OCI-LY1 (cell line): ENCODE results near the gene RNF183.

Source experiments
- H2AFZ ChIP-seq: fragments of 200-600 bp; sonication (generic), shearing (Covaris generic); 2 replicates; pipeline ENCODE4 v1.6.0; 2014; ENCODE audit warnings: antibody characterized with exemption, mild to moderate bottlenecking, low read length
- H3F3A ChIP-seq: fragments of 200-600 bp; sonication (generic), shearing (Covaris generic); 2 replicates; pipeline ENCODE4 v1.6.0; 2014; ENCODE audit warnings: mild to moderate bottlenecking, antibody characterized with exemption, low read length, moderate library complexity; ENCODE audit not compliant: insufficient read depth
- H3K27ac ChIP-seq: fragments of 200-600 bp; sonication (generic); 2 replicates; pipeline ENCODE4 v1.5.1; 2014; ENCODE audit warnings: low read length, mixed run types, mild to moderate bottlenecking, low read depth; ENCODE audit not compliant: poor library complexity, severe bottlenecking
- H3K27me3 ChIP-seq: fragments of 200-600 bp; sonication (generic); 2 replicates; pipeline ENCODE4 v1.6.0; 2014; ENCODE audit warnings: antibody characterized with exemption, mild to moderate bottlenecking, low read length, moderate library complexity; ENCODE audit not compliant: insufficient read depth
- H3K36me3 ChIP-seq: fragments of 200-600 bp; sonication (generic); 2 replicates; pipeline ENCODE4 v1.6.1; 2014; ENCODE audit warnings: mild to moderate bottlenecking, antibody characterized with exemption, low read length, moderate library complexity, mixed read lengths; ENCODE audit not compliant: insufficient read depth
- H3K4me1 ChIP-seq: fragments of 200-600 bp; sonication (generic); 2 replicates; pipeline ENCODE4 v1.5.1; 2014; ENCODE audit warnings: mild to moderate bottlenecking, low read length, moderate library complexity; ENCODE audit not compliant: insufficient read depth, severe bottlenecking
- H3K4me2 ChIP-seq: fragments of 200-600 bp; sonication (generic), shearing (Covaris generic); 2 replicates; pipeline ENCODE4 v1.6.1; 2014; ENCODE audit warnings: low read length
- H3K4me3 ChIP-seq: fragments of 200-600 bp; sonication (generic); 2 replicates; pipeline ENCODE4 v1.5.1; 2014; ENCODE audit warnings: low read length, low read depth, mild to moderate bottlenecking, mixed read lengths; ENCODE audit not compliant: poor library complexity, severe bottlenecking
- H3K79me2 ChIP-seq: fragments of 200-600 bp; shearing (Covaris generic); 2 replicates; pipeline ENCODE4 v1.6.1; 2016; ENCODE audit warnings: mixed run types, low read length, mixed read lengths; ENCODE audit not compliant: insufficient read depth
- H3K9ac ChIP-seq: fragments of 200-600 bp; sonication (generic), shearing (Covaris generic); 2 replicates; pipeline ENCODE4 v1.6.1; 2014; ENCODE audit warnings: mild to moderate bottlenecking, low read length, mixed read lengths
- H3K9me2 ChIP-seq: fragments of 200-600 bp; sonication (generic), shearing (Covaris generic); 2 replicates; pipeline ENCODE4 v1.6.1; 2014; ENCODE audit warnings: low read depth, mild to moderate bottlenecking, low read length, mixed read lengths
- H3K9me3 ChIP-seq: fragments of 200-600 bp; shearing (Covaris generic); 2 replicates; pipeline ENCODE4 v1.6.1; 2014; ENCODE audit warnings: low read length, mixed read lengths
- H4K20me1 ChIP-seq: fragments of 200-600 bp; sonication (generic), shearing (Covaris generic); 2 replicates; pipeline ENCODE4 v1.6.0; 2016; ENCODE audit warnings: mild to moderate bottlenecking, low read length; ENCODE audit not compliant: insufficient read depth
- EZH2 ChIP-seq: fragments of 200-600 bp; sonication (generic), shearing (Covaris generic); IDR thresholded peaks from 2 replicates; pipeline ENCODE4 v1.8.0; 2017; ENCODE audit warnings: borderline replicate concordance, mixed run types, mild to moderate bottlenecking, antibody characterized with exemption, low read length, moderate library complexity, mixed read lengths
- TF ChIP-seq, protein P1 (sequence below): fragments of 200-600 bp; sonication (generic), shearing (Covaris generic); IDR thresholded peaks from 2 replicates; pipeline ENCODE4 v1.5.1; 2017; ENCODE audit warnings: mild to moderate bottlenecking, antibody characterized with exemption, low read length, moderate library complexity, mixed read lengths

Gene RNF183

DNA sequence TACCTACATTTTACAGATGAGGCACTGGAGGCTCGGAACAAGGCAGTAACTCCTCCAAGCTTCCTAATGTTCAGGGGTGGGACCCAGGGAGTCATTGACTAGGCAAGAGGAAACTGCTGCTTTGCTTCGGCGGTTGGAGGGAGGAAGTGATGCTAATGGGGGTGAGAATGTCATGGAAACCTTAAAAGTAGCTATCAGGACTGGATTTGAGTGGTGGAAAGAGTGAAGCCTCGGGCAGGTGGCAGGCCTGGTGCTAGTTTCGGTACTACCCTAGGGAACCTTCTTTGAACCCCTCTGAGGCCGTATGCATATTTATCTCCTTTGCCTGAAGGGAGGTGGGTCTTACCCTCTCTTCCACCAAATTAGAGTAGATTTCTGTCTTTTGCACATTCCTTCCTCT is 47.8 kb upstream of the RNF183 start:
- no peaks in the 10 kb centered on the region for H3K79me2 ChIP-seq
- H3K9ac ChIP-seq, result peak overlapping the region; percentile 66; the same call in 1 of the 2 replicates
- no peak overlapping the region for H2AFZ ChIP-seq

DNA sequence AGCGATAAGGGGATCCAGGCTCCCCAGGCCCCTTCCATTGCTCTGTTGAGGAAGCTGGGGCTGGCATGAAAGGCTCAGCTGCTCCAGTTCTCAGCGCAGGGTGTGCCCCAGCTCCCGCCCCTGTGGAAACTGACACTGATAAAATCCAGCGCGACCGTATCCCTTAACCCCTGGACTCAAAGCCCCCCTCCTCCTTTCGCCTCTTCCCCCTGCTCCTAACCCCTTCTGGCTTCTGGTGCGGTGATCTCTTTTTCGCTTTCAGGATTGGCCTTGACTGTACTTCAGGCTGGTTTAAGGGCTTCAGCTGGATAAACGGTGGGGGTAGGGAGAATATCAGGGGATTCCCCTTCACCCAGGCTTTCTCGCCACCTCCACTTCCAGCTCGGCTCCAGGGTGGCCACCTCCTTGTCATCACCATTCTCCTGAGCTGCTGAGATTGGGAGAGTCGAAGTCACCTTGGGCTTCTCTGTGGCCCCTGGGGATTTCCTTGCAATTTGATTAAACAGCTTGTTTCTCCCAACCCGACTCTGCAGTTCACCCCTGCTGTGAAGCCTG is 47.0 kb upstream of the RNF183 start:
- Histone ChIP-seq H2AFZ (no peak overlapping the region), H3K4me3 (peak overlapping the region; percentile 66), H3K36me3 (0 out of 2 replicates have a peak, but pooled peaks cover 1% of the 10 kb centered on the region), H3K4me2 (peak overlapping the region; percentile 69), H3K27me3 (no peaks in the 10 kb centered on the region), H3F3A (0 out of 2 replicates have a peak, but pooled peaks cover 5% of the 10 kb centered on the region), H3K4me1 (peaks cover 31% of the 10 kb centered on the region), H4K20me1 (no peaks in the 10 kb centered on the region), H3K9me3 (no peaks in the 10 kb centered on the region), H3K79me2 (no peaks in the 10 kb centered on the region), H3K9ac (peak overlapping the region; percentile 66), H3K27ac (peak overlapping the region; percentile 72), H3K9me2 (no peaks in the 10 kb centered on the region)
- TF ChIP-seq EZH2, result no peak
- TF ChIP-seq, protein P1, sequence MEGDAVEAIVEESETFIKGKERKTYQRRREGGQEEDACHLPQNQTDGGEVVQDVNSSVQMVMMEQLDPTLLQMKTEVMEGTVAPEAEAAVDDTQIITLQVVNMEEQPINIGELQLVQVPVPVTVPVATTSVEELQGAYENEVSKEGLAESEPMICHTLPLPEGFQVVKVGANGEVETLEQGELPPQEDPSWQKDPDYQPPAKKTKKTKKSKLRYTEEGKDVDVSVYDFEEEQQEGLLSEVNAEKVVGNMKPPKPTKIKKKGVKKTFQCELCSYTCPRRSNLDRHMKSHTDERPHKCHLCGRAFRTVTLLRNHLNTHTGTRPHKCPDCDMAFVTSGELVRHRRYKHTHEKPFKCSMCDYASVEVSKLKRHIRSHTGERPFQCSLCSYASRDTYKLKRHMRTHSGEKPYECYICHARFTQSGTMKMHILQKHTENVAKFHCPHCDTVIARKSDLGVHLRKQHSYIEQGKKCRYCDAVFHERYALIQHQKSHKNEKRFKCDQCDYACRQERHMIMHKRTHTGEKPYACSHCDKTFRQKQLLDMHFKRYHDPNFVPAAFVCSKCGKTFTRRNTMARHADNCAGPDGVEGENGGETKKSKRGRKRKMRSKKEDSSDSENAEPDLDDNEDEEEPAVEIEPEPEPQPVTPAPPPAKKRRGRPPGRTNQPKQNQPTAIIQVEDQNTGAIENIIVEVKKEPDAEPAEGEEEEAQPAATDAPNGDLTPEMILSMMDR, result no peak

More for the DNA sequence above, 47.8 kb upstream of the RNF183 start:
- peak overlapping the region; percentile 66 for H3K4me3 ChIP-seq
- no peaks in the 10 kb centered on the region for H3K27me3 ChIP-seq
- peaks cover 31% of the 10 kb centered on the region for H3K4me1 ChIP-seq
- no peaks in the 10 kb centered on the region for H3F3A ChIP-seq
- H3K9me3 ChIP-seq, result no peaks in the 10 kb centered on the region
- TF ChIP-seq EZH2, result no peak
- TF ChIP-seq, protein P1, result no peak
- H3K27ac ChIP-seq, result peak overlapping the region; percentile 72
- no peaks in the 10 kb centered on the region for H3K9me2 ChIP-seq
- H3K4me2 ChIP-seq, result peak overlapping the region; percentile 69
- peaks cover 4% of the 10 kb centered on the region; the same call in 1 of the 2 replicates for H3K36me3 ChIP-seq
- no peaks in the 10 kb centered on the region for H4K20me1 ChIP-seq

DNA sequence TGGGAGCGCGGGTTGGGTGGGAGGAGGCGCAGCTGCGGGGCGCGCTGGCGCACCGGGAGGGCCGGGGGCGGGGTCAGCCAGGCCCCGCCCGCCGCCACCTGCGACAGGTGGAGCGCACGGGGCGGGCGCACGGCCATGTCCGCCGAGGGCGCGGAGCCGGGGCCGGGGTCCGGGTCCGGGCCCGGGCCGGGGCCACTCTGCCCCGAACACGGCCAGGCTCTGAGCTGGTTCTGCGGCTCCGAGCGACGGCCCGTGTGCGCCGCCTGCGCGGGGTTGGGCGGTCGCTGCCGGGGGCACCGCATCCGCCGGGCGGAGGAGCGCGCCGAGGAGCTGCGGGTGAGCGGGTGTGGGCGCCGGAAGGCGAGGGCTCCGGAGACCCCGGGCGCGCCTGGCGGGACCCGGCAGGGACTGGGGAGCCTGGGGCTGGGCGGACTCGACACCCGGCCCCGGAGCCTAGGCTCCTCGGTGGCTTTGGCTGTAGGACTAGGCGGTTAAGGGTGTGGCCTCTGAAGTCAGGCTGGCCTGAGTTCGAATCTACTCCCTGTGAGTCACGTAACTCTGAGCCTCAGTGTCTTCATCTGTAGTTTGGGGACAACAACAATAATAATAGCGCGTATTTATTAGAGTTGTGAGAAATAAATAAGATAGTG is 46.4 kb upstream of the RNF183 start, which contains the start of gene BSPRY:
Gene BSPRY (plus strand): TSS at position 97 of the 650 bp plus-strand sequence. CDS start 39 bp downstream, at position 136.
- Histone ChIP-seq H3K4me1 (peaks cover 31% of the 10 kb centered on the region), H3K4me3 (peak within 1 kb of the TSS; percentile 66), H2AFZ (no peak within 1 kb of the TSS), H3K9me3 (no peaks in the 10 kb centered on the region), H3K79me2 (no peaks in the 10 kb centered on the region), H3K9ac (peak within 1 kb of the TSS; percentile 66), H4K20me1 (no peaks in the 10 kb centered on the region), H3K9me2 (no peaks in the 10 kb centered on the region), H3K4me2 (peak within 1 kb of the TSS; percentile 69), H3F3A (0 out of 2 replicates have a peak, but pooled peaks cover 7% of the 10 kb centered on the region), H3K27me3 (no peaks in the 10 kb centered on the region), H3K36me3 (no peaks in the 10 kb centered on the region), H3K27ac (peak within 1 kb of the TSS; percentile 72)
- TF ChIP-seq EZH2, result no peak
- TF ChIP-seq, protein P1, result no peak
